IPS-NIHi7 (cell line): Measurements from ENCODE around the gene ILF2.
"Not testable (repeated sequence)": the region's sequence is repeated elsewhere in the genome, so short reads cannot be mapped to it uniquely, and the experiment has no call there.

Experiments used
- DNase-seq: peaks from one replicate; pipeline ENCODE4 v3.0.0; 2012; ENCODE audit warnings: mixed read lengths; ENCODE audit errors: extremely low spot score

ILF2 gene

GRCh38 chr1:153670859-153671627 lies at the start of gene ILF2:
Gene ILF2, minus strand, starts transcription at chr1:153670993. Its CDS starts 71 bp downstream, at chr1:153670922.
- DNase-seq = peak; percentile 97

DNA sequence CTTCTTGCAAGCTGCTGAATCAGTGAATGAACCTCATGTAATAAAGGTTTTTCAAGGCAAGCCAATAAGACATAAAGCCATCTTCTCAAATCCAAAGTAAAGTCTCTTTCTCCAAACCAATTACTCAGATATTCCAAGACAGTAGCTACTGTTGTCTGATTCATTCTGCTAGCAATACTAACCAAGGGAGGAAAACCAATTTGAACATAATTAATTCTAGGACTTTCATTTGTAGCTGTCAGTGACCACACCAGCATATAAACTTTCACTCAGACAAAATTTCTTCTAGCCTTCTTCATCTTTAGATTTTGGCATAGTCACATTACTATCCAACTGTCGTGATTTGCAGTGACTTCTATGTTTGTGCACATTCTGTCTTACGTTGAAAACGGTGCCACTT lies 46.5 kb upstream of the ILF2 start:
- no peak for DNase-seq

GRCh38 chr1:153716211-153716610 lies 45.4 kb upstream of the ILF2 start:
- DNase-seq = not testable (repeated sequence)

GRCh38 chr1:153711026-153711425 lies 40.2 kb upstream of the ILF2 start:
- DNase-seq = no peak

GRCh38 chr1:153705484-153705883 lies 34.7 kb upstream of the ILF2 start:
- DNase-seq = no peak

GRCh38 chr1:153699768-153700167 lies 29.0 kb upstream of the ILF2 start:
- DNase-seq = no peak

- DNase-seq = no peak
Measured at GRCh38 chr1:153698923-153699714, 28.3 kb upstream of the ILF2 start.

DNA sequence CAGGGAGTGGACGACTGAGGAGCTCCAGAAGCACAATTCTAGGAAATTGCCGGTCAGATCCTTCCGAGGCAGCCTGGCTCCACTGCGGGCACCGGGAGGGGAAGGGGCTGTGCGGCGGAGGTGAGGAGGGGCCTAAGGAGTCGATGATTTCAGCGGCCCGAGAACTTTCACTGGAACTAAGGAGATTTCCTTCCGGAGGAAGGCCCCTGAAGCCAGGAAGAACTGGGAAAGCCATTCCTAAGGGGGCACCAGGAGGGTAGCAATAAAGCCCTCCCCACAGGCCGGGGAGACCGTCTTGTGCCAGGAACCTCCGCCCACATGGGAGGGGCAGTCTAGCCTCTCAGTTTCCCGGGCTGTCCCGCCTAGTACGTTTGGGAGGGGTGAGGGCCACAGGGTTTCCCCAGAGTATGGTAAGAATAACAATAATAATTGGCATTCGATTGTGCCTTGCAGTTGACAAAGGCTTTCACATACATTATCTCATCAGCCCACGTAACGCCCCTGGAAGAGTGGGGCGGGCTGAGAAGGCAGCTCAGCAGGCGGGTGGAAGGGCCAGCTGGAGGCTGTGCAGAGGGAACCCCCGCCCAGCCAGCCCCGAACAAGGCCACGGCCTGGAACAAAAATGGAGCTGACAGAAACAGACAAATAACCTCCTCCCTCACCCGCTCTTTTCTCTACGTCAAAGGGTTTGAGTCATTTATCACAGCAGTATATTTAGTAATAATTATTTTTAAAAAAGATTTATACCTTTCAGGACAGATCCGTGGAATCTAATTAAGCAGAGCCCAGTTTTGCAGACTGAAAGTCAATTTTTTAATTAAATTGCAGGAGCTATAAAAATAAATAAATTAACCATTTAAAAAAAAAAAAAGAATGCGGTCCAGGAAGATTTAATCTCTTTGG lies 27.5 kb upstream of the ILF2 start:
- DNase-seq = peak; percentile 61

DNA sequence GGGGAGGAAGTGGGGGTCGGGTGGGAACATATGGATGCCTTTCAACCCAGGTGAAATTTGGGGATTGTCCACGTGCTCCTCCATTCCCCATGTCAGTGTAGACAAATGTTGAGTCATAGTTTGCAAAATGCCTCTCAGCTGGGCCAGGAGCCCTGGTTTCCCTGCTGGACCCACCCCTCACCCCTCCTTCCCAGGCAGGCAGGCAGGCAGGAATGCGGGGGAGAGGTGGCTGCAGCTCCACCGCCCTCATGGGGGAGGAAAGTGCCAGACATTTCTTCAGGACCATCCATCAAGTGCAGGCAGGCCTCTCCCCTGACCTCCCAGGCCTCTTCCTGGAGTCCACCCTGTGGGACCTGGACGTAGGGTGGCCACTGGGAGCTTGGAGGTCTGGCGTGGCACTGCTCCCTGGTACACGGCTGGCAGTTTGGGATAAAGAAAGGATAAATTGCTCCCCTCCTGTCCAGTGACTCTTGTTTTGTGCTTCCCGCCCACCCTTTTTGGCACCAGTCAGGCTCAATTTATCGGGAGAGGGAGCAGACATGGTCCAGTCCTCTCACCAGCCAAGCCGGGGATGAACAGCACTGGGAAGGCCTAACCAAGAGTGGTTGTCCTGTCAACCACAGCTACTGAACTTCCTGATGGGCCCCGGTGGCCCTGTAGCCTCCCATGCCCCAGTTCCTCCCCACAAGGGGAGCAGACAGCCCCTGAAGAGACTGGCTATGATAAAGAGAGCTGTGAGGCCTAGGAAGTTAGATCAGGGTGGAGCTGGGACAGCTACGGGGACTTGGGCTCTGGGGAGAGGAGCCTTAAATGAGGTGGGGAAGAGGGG lies 26.6 kb upstream of the ILF2 start:
- DNase-seq = peak; percentile 83

GRCh38 chr1:153696741-153697140 lies 25.9 kb upstream of the ILF2 start:
- no peak for DNase-seq

DNA sequence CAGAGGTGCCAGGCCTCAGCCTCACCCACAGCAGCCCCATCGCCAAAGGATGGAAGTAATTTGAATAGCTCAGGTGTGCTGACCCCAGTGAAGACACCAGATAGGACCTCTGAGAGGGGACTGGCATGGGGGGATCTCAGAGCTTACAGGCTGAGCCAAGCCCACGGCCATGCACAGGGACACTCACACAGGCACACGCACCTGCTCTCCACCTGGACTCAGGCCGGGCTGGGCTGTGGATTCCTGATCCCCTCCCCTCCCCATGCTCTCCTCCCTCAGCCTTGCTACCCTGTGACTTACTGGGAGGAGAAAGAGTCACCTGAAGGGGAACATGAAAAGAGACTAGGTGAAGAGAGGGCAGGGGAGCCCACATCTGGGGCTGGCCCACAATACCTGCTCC lies 22.7 kb upstream of the ILF2 start:
- no peak for DNase-seq

GRCh38 chr1:153688736-153689328 lies 18.0 kb upstream of the ILF2 start:
- DNase-seq = no peak

DNA sequence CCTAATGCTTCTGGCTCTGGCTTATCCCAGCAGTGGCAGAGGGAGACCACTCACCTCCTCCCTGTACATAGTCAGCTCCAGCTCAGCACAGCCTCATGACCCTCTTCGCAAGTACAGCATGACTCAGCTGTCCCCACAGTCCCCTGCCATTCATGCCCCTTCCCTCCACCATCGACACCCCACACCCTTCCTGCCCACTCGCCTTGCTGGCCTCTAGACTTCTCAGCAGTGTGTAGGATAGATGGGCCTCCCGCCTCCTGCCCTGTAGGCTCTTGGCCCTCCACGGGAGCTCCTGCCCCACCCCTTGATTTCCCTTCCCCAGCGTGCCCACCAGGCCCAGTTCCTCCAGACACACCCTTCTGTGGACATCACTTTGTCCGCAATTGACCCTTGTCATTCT lies 17.5 kb upstream of the ILF2 start:
- DNase-seq = no peak

GRCh38 chr1:153687346-153688125 lies 16.7 kb upstream of the ILF2 start:
- no peak for DNase-seq

DNA sequence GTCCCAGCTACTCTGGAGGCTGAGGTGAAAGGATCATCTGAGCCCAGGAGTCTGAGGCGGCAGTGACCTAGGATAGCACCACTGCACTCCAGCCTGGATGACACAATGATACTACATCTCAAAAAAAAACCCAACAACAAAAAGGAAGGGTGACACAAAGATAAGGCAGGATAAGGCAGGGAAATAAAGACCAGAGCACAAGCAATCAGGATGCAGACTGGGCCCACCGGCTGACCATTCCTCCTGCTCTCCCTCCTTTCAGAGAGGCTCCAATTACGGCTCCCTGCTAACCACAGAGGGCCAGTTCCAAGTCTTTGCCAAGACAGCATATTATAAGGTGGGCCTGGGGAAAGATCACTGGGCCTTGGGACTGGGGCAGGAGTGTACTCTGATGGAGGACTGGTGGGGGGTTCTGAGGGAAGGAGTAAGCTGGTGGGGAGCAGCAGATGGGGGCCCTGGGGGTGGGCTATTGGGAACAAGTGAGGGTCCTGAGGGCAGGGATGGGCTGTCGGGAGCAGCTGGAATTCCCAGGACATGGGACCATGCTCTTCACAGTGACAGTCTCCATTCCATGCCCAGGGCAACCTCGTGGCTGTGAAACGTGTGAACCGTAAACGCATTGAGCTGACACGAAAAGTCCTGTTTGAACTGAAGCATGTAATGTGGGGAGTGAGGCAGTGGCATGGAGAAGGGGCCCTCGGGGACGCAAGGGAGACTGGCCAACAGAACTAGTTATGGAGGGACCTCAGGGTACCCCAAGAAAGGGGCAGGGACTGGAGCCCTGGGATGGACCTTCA lies 14.9 kb upstream of the ILF2 start:
- no peak for DNase-seq

- no peak for DNase-seq
Measured at GRCh38 chr1:153684892-153685291, 14.1 kb upstream of the ILF2 start.

- DNase-seq = no peak
Measured at GRCh38 chr1:153683854-153684253, 13.1 kb upstream of the ILF2 start.

DNA sequence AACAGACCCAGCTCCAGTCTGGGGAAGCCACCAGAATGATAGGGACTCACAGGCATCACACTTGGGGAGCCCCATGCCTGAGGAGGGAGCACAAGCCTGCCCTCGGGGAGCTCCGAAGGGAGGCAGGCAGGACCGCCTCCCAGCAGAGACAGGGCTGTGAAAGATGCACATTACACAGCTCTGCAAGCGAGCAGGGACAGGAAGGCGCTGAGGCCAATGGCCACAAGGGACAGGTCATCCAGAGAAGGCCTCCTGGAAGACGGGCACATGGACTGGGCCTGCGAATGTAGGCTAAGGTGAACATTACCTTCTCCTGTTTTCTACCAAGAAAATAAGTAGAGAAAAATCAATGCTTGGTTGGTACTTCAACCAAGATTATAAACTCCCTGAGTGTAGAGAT lies 11.9 kb upstream of the ILF2 start:
- no peak for DNase-seq

DNA sequence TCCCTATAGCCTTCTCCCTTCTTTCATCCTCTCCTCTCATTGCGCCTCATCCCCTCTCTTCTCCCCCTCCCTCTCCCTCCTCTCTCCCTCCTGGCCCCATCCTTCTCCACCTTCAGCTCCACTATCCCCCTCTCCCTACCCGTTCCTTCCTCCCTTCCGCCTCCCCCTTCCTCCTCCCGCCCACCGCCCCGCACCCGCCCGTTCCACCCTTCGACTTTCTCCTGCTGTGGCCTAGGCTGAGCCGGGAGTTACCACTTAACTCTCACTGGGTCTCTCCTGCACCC lies 9.3 kb upstream of the ILF2 start:
- peak; percentile 63 for DNase-seq
